GM12878 (cell line): ENCODE measurements around the gene FLII. TPM values are rescaled to one million over a fixed set of nuclear protein-coding genes. Genes with fewer than 3 reads are reported as not detected.

ENCODE experiments used
- ATAC-seq: fragments of 200-7000 bp; cut with Tn5 transposase; 3 replicates; pipeline ENCODE4 v1.9.1; 2020; ENCODE audit warnings: mild to moderate bottlenecking, moderate library complexity
- BruUV-seq: library from RNA; stranded (reverse); fragments of 400-500 nt; replicated peaks from 2 replicates; lab custom pipeline; 2021; lab: Mats Ljungman, UMichigan
- CTCF ChIA-PET: fragments of 300-600 bp; sonication (Branson Sonifier 250); formaldehyde crosslinking; extraction: SDS; loops from one replicate; lab custom pipeline; 2021; ENCODE audit warnings: inconsistent platforms; lab: Yijun Ruan, JAX
- POLR2A ChIA-PET: fragments of 350-600 bp; formaldehyde crosslinking; extraction: SDS; loops from one replicate; lab custom pipeline; 2021; ENCODE audit warnings: inconsistent platforms; lab: Charles Lee
- RAD21 ChIA-PET: fragments of 300-600 bp; sonication (Branson Sonifier 250); formaldehyde crosslinking; loops from one replicate; lab custom pipeline; 2023; ENCODE audit warnings: antibody characterized with exemption; ENCODE audit not compliant: unreplicated experiment; lab: Charles Lee
- SMC1A ChIA-PET: fragments of 300-600 bp; sonication (Branson Sonifier 250); formaldehyde crosslinking; loops from one replicate; lab custom pipeline; 2023; ENCODE audit not compliant: unreplicated experiment, uncharacterized antibody; lab: Charles Lee
- DNase-seq: peaks from one replicate; pipeline ENCODE4 v3.0.0-alpha.2; 2011; ENCODE audit warnings: low read depth, low spot score
- FAIRE-seq: peaks from 3 replicates; lab custom pipeline; 2011; peaks lifted over from hg19 to GRCh38; lab: Jason Lieb, UNC
- H2AFZ ChIP-seq: 2 replicates; pipeline ENCODE4 v1.6.0; 2011; ENCODE audit warnings: low read depth, low read length, control low read depth; ENCODE audit not compliant: control insufficient read depth
- H3K27ac ChIP-seq: 2 replicates; pipeline ENCODE4 v1.5.1; 2011; ENCODE audit warnings: control low read depth; ENCODE audit not compliant: control insufficient read depth, insufficient read depth
- H3K27me3 ChIP-seq, 2 experiments: replicated peaks in 1 of 2; 2 replicates each; pipeline versions ENCODE4 v1.6.0 to v1.6.1; 2011; ENCODE audit warnings: low read length in 1 of 2; ENCODE audit not compliant: control insufficient read depth in 2 of 2, insufficient read depth in 2 of 2
- H3K36me3 ChIP-seq, 2 experiments: 2 replicates each; pipeline ENCODE4 v1.5.1; 2011; ENCODE audit warnings: low read length in 1 of 2; ENCODE audit not compliant: control insufficient read depth in 2 of 2, insufficient read depth in 2 of 2
- H3K4me1 ChIP-seq: 2 replicates; pipeline ENCODE4 v1.6.1; 2011; ENCODE audit warnings: mild to moderate bottlenecking, low read length, moderate library complexity, mixed read lengths; ENCODE audit not compliant: control insufficient read depth, insufficient read depth
- H3K4me2 ChIP-seq: 2 replicates; pipeline ENCODE4 v1.6.0; 2011; ENCODE audit warnings: control low read depth; ENCODE audit not compliant: control insufficient read depth, insufficient read depth
- H3K4me3 ChIP-seq: fragments of 200-600 bp; sonication (generic); 2 replicates; pipeline ENCODE4 v1.5.1; 2016
- H3K79me2 ChIP-seq: 2 replicates; pipeline ENCODE4 v1.6.0; 2011; ENCODE audit warnings: low read length; ENCODE audit not compliant: control insufficient read depth, insufficient read depth
- H3K9ac ChIP-seq: 2 replicates; pipeline ENCODE4 v1.8.0; 2011; ENCODE audit warnings: low read length, control low read depth, mixed read lengths; ENCODE audit not compliant: control insufficient read depth, insufficient read depth
- H3K9me3 ChIP-seq: replicated peaks from 3 replicates; pipeline ENCODE4 v1.5.1; 2011; ENCODE audit warnings: mild to moderate bottlenecking, low read length; ENCODE audit not compliant: control insufficient read depth, insufficient read depth
- H4K20me1 ChIP-seq: 2 replicates; pipeline ENCODE4 v1.6.0; 2011; ENCODE audit not compliant: control insufficient read depth, insufficient read depth
- ASH2L ChIP-seq: fragments of 300-600, 200-600 bp; sonication (generic); IDR thresholded peaks from 2 replicates; pipeline ENCODE4 v1.6.1; 2017; ENCODE audit warnings: low read depth, mild to moderate bottlenecking, borderline replicate concordance
- CHD1 ChIP-seq: IDR thresholded peaks from 2 replicates; pipeline ENCODE4 v1.6.1; 2012; ENCODE audit warnings: low read depth, low read length, improper control_type of control experiment
- DPF2 ChIP-seq: fragments of 450-650 bp; IDR thresholded peaks from 2 replicates; pipeline ENCODE4 v1.6.1; 2017; ENCODE audit warnings: mild to moderate bottlenecking
- JUNB ChIP-seq: IDR thresholded peaks from 2 replicates; pipeline ENCODE4 v1.6.1; 2016; ENCODE audit warnings: antibody characterized with exemption, mild to moderate bottlenecking
- MTA2 ChIP-seq: fragments of 450-650 bp; IDR thresholded peaks from 2 replicates; pipeline ENCODE4 v1.6.1; 2016; ENCODE audit warnings: low read depth, mild to moderate bottlenecking, moderate library complexity
- NR2F1 ChIP-seq: fragments of 450-650 bp; conservative IDR thresholded peaks from 2 replicates; pipeline ENCODE4 v1.6.1; 2017; ENCODE audit warnings: mild to moderate bottlenecking
- RAD21 ChIP-seq: IDR thresholded peaks from 2 replicates; pipeline ENCODE4 v1.6.1; 2011; ENCODE audit warnings: mild to moderate bottlenecking, low read depth, low read length, moderate library complexity; ENCODE audit not compliant: insufficient read depth
- RCOR1 ChIP-seq: conservative IDR thresholded peaks from 2 replicates; pipeline ENCODE4 v1.6.1; 2012; ENCODE audit warnings: low read depth, low read length, improper control_type of control experiment
- STAT1 ChIP-seq: fragments of 450-650 bp; conservative IDR thresholded peaks from 2 replicates; pipeline ENCODE4 v1.6.1; 2014; ENCODE audit warnings: antibody characterized with exemption, mild to moderate bottlenecking
- YY1 ChIP-seq: IDR thresholded peaks from 2 replicates; pipeline ENCODE4 v1.6.1; 2011; ENCODE audit warnings: low read depth, mild to moderate bottlenecking, low read length
- WGBS: methylation state at CpG from one replicate; pipeline ENCODE4 v1.1.6; 2016; ENCODE audit warnings: low lambda C conversion rate; ENCODE audit not compliant: insufficient replicate concordance, insufficient coverage; ENCODE audit errors: missing lambda C conversion rate; 5-methylcytosine and 5-hydroxymethylcytosine counted together
- in situ Hi-C: fragments of 300-500 bp; cut with MboI; formaldehyde crosslinking; loops from 9 replicates; pipeline ENCODE4 v1.14.3; 2018; ENCODE audit warnings: mixed read lengths
- intact Hi-C: fragments of 100-400 bp; cut with micrococcal nuclease; formaldehyde crosslinking; loops from one replicate; pipeline ENCODE4 v1.14.2; 2022; ENCODE audit not compliant: unreplicated experiment
- polyA plus RNA-seq, 11 experiments: library from polyadenylated mRNA; depleted of rRNA in 4 of 11; unstranded in 6 of 11; stranded (reverse) in 5 of 11; fragments of >200 nt; fragmentation: Nextera tagmentation in 4 of 11; fragmentation: Illumina TruSeq in 1 of 11; extraction: Ambion mirVana in 4 of 11; extraction: Trizol in 1 of 11; gene quantifications; 1 replicate in 1 of 11; 2 replicates in 10 of 11; pipeline versions ENCODE4 v1.2.1 to v1.2.3, GENCODE V29; 2011 to 2016; ENCODE audit warnings: inconsistent platforms in 2 of 11, missing spikeins in 2 of 11, low read depth in 1 of 11
- total RNA-seq, 4 experiments: library from RNA; depleted of rRNA in 3 of 4; stranded (reverse); fragments of >200 nt in 3 of 4; fragmentation: Illumina TruSeq in 1 of 4; extraction: Trizol in 1 of 4; gene quantifications; 2 replicates each; pipeline versions ENCODE4 v1.2.1 to v1.2.3, GENCODE V29; 2013 to 2021
- TF ChIP-seq, protein P1 (sequence below): fragments of 450-650 bp; IDR thresholded peaks from 2 replicates; pipeline ENCODE4 v1.6.1; 2017; ENCODE audit warnings: mild to moderate bottlenecking, moderate library complexity
- TF ChIP-seq, protein P2 (sequence below), 3 experiments: IDR thresholded peaks in 2 of 3; conservative IDR thresholded peaks in 1 of 3; 2 replicates each; pipeline ENCODE4 v1.5.1; 2011; ENCODE audit warnings: low read depth in 3 of 3, low read length in 3 of 3, mild to moderate bottlenecking in 3 of 3, control low read depth in 2 of 3, moderate library complexity in 2 of 3, inconsistent platforms in 1 of 3, mixed read lengths in 1 of 3; ENCODE audit not compliant: control insufficient read depth in 2 of 3, insufficient read depth in 1 of 3; ENCODE audit errors: extremely low read depth in 1 of 3

Gene FLII
- total and polyA plus RNA-seq, 10 of the 15 experiments (the other 5 are each of a cell fraction or from before 2014, with no cell fraction given), result 22.2 to 200 (median 121) TPM

DNA sequence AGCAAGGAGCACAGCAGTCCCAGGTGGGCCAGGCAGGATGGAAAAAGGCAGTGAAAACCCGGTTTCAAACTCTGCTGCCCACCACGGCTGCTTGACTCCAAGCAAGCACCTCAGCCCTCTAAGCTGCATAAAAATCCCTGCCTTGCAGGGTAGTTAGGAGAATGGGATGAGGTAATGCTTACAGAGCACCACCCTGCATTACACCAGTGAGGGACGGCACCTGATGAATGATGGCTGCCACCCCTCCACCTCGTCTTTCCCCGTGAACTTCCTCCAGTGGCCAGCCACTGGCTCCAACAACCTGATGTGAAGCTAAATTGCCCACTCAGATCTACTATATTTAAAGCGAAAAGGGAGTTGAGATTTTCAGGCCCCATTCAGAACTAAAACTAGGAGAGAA is 23.2 kb upstream of the FLII start:
- Histone ChIP-seq H3K4me1 (no peaks in the 10 kb centered on the region), H2AFZ (no peak overlapping the region), H3K4me2 (no peak overlapping the region), H3K27ac (no peak overlapping the region), H3K9me3 (no peaks in the 10 kb centered on the region), H3K27me3 (no peaks in the 10 kb centered on the region), H3K36me3 (peaks cover 39 to 40% of the 10 kb centered on the region in 2 experiments), H3K4me3 (no peak overlapping the region), H3K9ac (no peak overlapping the region), H4K20me1 (no peaks in the 10 kb centered on the region), H3K79me2 (no peaks in the 10 kb centered on the region)
- in situ Hi-C loops (no loop called here), intact Hi-C loops (no loop called here)
- ChIA-PET POLR2A (no interaction called here), CTCF (no interaction called here), RAD21 (no interaction called here), SMC1A (no interaction called here)
- FAIRE-seq (no peak), ATAC-seq (no peak), DNase-seq (no peak)
- no TSS peak for BruUV-seq
- TF ChIP-seq STAT1, result no peak
- WGBS, result 90% methylated on average over 6 of the region's 6 CpGs

DNA sequence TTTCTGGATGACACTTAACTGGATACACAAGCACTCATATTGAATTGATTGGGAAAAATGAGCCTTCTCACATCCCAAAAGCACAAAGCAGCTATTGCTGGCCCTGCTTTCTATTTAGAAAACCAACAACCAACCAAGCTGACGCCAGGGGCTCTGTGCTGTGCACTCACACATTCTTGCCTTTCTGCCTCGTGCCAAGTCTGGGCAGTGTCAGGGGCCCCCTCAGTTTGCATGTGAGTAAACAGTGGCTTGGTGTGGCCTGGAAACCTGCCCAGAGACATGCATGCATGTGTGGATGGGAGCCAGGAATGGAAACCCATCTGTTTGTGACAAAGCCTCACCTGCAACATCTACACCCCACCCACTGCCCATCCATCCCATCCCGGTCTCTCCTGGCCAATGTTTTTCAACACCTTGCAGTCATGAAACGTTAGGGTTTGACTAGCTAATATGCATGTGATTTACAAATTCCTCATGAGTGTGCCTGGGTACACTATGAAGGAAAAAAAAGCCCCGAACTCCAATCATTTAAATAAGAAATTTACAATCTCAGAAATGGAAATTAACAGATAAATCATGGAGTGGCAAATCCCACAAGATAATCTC is 22.3 kb upstream of the FLII start:
- CTCF ChIA-PET, result interaction anchor here (0.6 to 1.3 kb wide), 2 partner anchors 63 to 854 kb away, joined by 3 read pairs; no protein-coding TSS in a partner anchor
- POLR2A ChIA-PET, result no interaction called here
- no peak for ATAC-seq
- TF ChIP-seq, protein P1, sequence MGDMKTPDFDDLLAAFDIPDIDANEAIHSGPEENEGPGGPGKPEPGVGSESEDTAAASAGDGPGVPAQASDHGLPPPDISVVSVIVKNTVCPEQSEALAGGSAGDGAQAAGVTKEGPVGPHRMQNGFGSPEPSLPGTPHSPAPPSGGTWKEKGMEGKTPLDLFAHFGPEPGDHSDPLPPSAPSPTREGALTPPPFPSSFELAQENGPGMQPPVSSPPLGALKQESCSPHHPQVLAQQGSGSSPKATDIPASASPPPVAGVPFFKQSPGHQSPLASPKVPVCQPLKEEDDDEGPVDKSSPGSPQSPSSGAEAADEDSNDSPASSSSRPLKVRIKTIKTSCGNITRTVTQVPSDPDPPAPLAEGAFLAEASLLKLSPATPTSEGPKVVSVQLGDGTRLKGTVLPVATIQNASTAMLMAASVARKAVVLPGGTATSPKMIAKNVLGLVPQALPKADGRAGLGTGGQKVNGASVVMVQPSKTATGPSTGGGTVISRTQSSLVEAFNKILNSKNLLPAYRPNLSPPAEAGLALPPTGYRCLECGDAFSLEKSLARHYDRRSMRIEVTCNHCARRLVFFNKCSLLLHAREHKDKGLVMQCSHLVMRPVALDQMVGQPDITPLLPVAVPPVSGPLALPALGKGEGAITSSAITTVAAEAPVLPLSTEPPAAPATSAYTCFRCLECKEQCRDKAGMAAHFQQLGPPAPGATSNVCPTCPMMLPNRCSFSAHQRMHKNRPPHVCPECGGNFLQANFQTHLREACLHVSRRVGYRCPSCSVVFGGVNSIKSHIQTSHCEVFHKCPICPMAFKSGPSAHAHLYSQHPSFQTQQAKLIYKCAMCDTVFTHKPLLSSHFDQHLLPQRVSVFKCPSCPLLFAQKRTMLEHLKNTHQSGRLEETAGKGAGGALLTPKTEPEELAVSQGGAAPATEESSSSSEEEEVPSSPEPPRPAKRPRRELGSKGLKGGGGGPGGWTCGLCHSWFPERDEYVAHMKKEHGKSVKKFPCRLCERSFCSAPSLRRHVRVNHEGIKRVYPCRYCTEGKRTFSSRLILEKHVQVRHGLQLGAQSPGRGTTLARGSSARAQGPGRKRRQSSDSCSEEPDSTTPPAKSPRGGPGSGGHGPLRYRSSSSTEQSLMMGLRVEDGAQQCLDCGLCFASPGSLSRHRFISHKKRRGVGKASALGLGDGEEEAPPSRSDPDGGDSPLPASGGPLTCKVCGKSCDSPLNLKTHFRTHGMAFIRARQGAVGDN, result no peak
- TF ChIP-seq, protein P2, sequence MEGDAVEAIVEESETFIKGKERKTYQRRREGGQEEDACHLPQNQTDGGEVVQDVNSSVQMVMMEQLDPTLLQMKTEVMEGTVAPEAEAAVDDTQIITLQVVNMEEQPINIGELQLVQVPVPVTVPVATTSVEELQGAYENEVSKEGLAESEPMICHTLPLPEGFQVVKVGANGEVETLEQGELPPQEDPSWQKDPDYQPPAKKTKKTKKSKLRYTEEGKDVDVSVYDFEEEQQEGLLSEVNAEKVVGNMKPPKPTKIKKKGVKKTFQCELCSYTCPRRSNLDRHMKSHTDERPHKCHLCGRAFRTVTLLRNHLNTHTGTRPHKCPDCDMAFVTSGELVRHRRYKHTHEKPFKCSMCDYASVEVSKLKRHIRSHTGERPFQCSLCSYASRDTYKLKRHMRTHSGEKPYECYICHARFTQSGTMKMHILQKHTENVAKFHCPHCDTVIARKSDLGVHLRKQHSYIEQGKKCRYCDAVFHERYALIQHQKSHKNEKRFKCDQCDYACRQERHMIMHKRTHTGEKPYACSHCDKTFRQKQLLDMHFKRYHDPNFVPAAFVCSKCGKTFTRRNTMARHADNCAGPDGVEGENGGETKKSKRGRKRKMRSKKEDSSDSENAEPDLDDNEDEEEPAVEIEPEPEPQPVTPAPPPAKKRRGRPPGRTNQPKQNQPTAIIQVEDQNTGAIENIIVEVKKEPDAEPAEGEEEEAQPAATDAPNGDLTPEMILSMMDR (IDR thresholded peaks at IDR 0.05 in 2 of 3, conservative IDR thresholded peaks at IDR 0.05 in 1 of 3; ENCODE audit: control insufficient read depth in 2 of 3, extremely low read depth in 1 of 3, insufficient read depth in 1 of 3, low read depth in 3 of 3, low read length in 3 of 3), result no peak
- TF ChIP-seq MTA2 (no peak), DPF2 (no peak), JUNB (no peak), NR2F1 (no peak), RCOR1 (no peak), YY1 (no peak), ASH2L (no peak), CHD1 (no peak), RAD21 (no peak)

More for the DNA sequence above, 22.3 kb upstream of the FLII start:
- RAD21 ChIA-PET, result no interaction called here
- H3K9ac ChIP-seq, result no peak overlapping the region
- intact Hi-C loops (no loop called here), in situ Hi-C loops (no loop called here)
- FAIRE-seq (no peak), DNase-seq (no peak)
- H3K4me3 ChIP-seq, result no peak overlapping the region
- H2AFZ ChIP-seq, result no peak overlapping the region
- no peaks in the 10 kb centered on the region for H3K9me3 ChIP-seq
- H3K79me2 ChIP-seq, result no peaks in the 10 kb centered on the region
- no TSS peak for BruUV-seq
- no peaks in the 10 kb centered on the region for H3K27me3 ChIP-seq
- H3K4me2 ChIP-seq, result no peak overlapping the region
- 75% methylated on average over 5 of the region's 5 CpGs for WGBS
- H3K4me1 ChIP-seq, result no peaks in the 10 kb centered on the region
- SMC1A ChIA-PET, result no interaction called here
- no peak overlapping the region for H3K27ac ChIP-seq
- H3K36me3 ChIP-seq, result peaks cover 45 to 47% of the 10 kb centered on the region in 2 experiments
- no peaks in the 10 kb centered on the region; the same call in 1 of the 2 replicates for H4K20me1 ChIP-seq
